Nephron progenitor cell (in vitro differentiated cells): Measurements from ENCODE around the gene CALML6.
A peak's percentile ranks its signal among the peaks of the same experiment; 100 is the strongest.

ENCODE experiments used
- DNase-seq: peaks from one replicate; pipeline ENCODE4 v3.0.0; 2021
- H3K27ac Mint-ChIP-seq: 2 replicates; pipeline ENCODE4 v1.8.0; 2021; ENCODE audit warnings: mild to moderate bottlenecking, moderate library complexity, mixed read lengths
- H3K27me3 Mint-ChIP-seq: 2 replicates; pipeline ENCODE4 v1.8.0; 2021; ENCODE audit warnings: mild to moderate bottlenecking, low read depth, mixed read lengths; ENCODE audit not compliant: poor library complexity
- H3K36me3 Mint-ChIP-seq: 2 replicates; pipeline ENCODE4 v1.8.0; 2021; ENCODE audit warnings: low read depth, mixed read lengths
- H3K4me1 Mint-ChIP-seq: 2 replicates; pipeline ENCODE4 v1.8.0; 2021; ENCODE audit warnings: mixed read lengths
- H3K4me3 Mint-ChIP-seq: 2 replicates; pipeline ENCODE4 v1.8.0; 2021; ENCODE audit warnings: mild to moderate bottlenecking, moderate library complexity, mixed read lengths
- H3K9me3 Mint-ChIP-seq: 2 replicates; pipeline ENCODE4 v1.8.0; 2021; ENCODE audit warnings: mild to moderate bottlenecking, moderate library complexity, mixed read lengths
- TF ChIP-seq, protein P1 (sequence below): fragments of 200-600 bp; sonication (generic); IDR thresholded peaks from 2 replicates; pipeline ENCODE4 v1.5.0; 2021; ENCODE audit warnings: antibody characterized with exemption

The CALML6 gene

DNA sequence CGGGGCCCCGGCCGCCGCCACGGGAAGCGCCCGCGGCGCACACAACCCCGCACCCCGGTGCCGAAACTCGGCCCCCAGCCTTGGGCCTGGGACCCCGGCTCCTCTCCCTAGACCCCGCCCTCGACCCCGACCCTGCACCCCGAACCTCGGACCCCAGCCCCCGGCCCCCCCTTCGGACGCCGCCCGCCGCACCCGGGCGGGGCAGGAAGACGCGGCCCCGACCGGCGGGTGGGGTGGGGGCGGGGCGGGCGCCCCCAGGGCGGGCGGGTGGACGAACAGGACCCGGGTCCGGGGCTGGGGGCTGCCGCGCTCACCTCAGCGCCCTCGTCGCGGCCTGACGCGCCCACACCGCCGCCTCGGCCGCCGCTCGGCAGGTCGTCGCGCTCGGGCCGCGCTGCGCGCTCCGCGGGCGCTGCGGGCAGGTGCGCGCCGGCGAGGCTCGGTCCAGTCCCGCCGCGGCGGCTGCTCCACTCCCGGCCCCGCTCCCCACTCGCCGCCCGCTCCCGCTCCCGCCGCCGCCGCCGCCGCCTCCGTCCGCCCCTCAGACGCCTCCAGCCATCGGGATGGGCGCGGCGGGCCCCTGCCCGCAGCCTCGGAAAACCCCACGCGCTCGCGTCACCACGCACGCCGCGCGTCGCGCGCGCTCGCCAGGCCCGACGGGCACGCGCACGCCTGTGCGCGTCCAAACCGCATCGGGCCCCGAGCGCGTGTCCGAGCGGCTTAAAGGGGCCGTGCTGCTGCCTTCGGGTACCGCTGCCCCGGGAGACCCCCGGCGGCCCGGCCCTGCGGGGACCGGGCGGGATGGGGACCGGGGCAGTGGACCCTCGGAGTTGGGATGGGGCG is 24.3 kb upstream of the CALML6 start, which contains the start of gene GNB1:
GNB1 (minus strand) TSS at position 582 of the 843 bp plus-strand sequence. CDS start 65,634 bp downstream, outside the sequence.
- peaks cover 33% of the 10 kb centered on the region for H3K36me3 Mint-ChIP-seq
- H3K27me3 Mint-ChIP-seq: no peaks in the 10 kb centered on the region
- TF ChIP-seq, protein P1, sequence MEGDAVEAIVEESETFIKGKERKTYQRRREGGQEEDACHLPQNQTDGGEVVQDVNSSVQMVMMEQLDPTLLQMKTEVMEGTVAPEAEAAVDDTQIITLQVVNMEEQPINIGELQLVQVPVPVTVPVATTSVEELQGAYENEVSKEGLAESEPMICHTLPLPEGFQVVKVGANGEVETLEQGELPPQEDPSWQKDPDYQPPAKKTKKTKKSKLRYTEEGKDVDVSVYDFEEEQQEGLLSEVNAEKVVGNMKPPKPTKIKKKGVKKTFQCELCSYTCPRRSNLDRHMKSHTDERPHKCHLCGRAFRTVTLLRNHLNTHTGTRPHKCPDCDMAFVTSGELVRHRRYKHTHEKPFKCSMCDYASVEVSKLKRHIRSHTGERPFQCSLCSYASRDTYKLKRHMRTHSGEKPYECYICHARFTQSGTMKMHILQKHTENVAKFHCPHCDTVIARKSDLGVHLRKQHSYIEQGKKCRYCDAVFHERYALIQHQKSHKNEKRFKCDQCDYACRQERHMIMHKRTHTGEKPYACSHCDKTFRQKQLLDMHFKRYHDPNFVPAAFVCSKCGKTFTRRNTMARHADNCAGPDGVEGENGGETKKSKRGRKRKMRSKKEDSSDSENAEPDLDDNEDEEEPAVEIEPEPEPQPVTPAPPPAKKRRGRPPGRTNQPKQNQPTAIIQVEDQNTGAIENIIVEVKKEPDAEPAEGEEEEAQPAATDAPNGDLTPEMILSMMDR: no peak
- H3K4me3 Mint-ChIP-seq: peak within 1 kb of the TSS; percentile 87
- peak within 1 kb of the TSS; percentile 37 for H3K27ac Mint-ChIP-seq
- DNase-seq: peak; percentile 80
- H3K4me1 Mint-ChIP-seq: peaks cover 56% of the 10 kb centered on the region
- H3K9me3 Mint-ChIP-seq: peaks cover 22% of the 10 kb centered on the region

- H3K36me3 Mint-ChIP-seq: peaks cover 29% of the 10 kb centered on the region
- H3K4me3 Mint-ChIP-seq: peak overlapping the region; percentile 80
- H3K9me3 Mint-ChIP-seq: peaks cover 17% of the 10 kb centered on the region
- TF ChIP-seq, protein P1: no peak
- no peaks in the 10 kb centered on the region for H3K27me3 Mint-ChIP-seq
- peaks cover 60% of the 10 kb centered on the region for H3K4me1 Mint-ChIP-seq
- H3K27ac Mint-ChIP-seq: peak overlapping the region; percentile 37
- DNase-seq: peak; percentile 70
These were observed 23.5 kb upstream of the CALML6 start for GRCh38 chr1:1891349-1892078.

GRCh38 chr1:1892079-1892762 is 22.8 kb upstream of the CALML6 start:
- H3K36me3 Mint-ChIP-seq: peaks cover 21% of the 10 kb centered on the region
- peak overlapping the region; percentile 80 for H3K4me3 Mint-ChIP-seq
- TF ChIP-seq, protein P1: no peak
- peaks cover 57% of the 10 kb centered on the region for H3K4me1 Mint-ChIP-seq
- H3K27ac Mint-ChIP-seq: peak overlapping the region; percentile 76
- H3K9me3 Mint-ChIP-seq: peaks cover 12% of the 10 kb centered on the region
- DNase-seq: no peak
- H3K27me3 Mint-ChIP-seq: no peaks in the 10 kb centered on the region

DNA sequence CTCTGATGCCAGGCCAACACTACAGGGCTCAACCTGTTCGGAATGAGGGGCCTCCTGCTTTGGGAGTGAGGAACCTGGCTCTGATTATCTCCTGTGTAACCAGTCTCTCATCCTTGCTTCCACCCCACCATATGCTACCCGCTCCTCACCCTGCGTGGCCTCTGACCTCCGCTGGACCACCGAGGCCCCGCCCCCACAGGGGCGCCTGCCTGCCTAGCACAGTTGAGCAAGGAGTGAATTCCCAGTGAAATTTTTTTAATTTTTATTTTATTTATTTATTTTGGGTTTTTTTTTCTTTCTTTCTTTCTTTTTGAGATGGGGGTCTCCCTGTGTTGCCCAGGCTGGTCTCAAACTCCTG is 22.3 kb upstream of the CALML6 start:
- Mint-ChIP-seq H3K27me3 (no peaks in the 10 kb centered on the region), H3K27ac (peak overlapping the region; percentile 76), H3K4me3 (peak overlapping the region; percentile 80), H3K9me3 (peaks cover 10% of the 10 kb centered on the region), H3K36me3 (peaks cover 16% of the 10 kb centered on the region), H3K4me1 (peaks cover 57% of the 10 kb centered on the region)
- DNase-seq: no peak
- TF ChIP-seq, protein P1: no peak

- peaks cover 7% of the 10 kb centered on the region for H3K9me3 Mint-ChIP-seq
- H3K27ac Mint-ChIP-seq: no peak overlapping the region
These were observed 21.6 kb upstream of the CALML6 start for GRCh38 chr1:1893291-1893985.

More at GRCh38 chr1:1893291-1893985, 21.6 kb upstream of the CALML6 start:
- no peak for DNase-seq
- Mint-ChIP-seq H3K27me3 (no peaks in the 10 kb centered on the region), H3K4me3 (peak overlapping the region; percentile 61), H3K4me1 (peaks cover 51% of the 10 kb centered on the region), H3K36me3 (peaks cover 9% of the 10 kb centered on the region)
- TF ChIP-seq, protein P1: no peak
